ENCODE data around the gene GPC5. TPM values are rescaled to one million over a fixed set of nuclear protein-coding genes. Genes with fewer than 3 reads are reported as not detected.

Gene GPC5
- total and polyA plus RNA-seq, 2 donors (not counting 3 experiments of a cell fraction or from before 2014, with no cell fraction given): 0.59 to 0.97 TPM

GRCh38 chr13:91639330-91639729, 240.9 kb downstream of the GPC5 start:
- Histone ChIP-seq H2AFZ (ENCODE audit: low read depth, low read length) (no peak overlapping the region), H3K4me1 (ENCODE audit: control insufficient read depth, extremely low read depth, insufficient read depth, low read length) (no peaks in the 10 kb centered on the region), H4K20me1 (replicated peaks; ENCODE audit: control insufficient read depth, extremely low read depth, insufficient read depth, low read length) (no peaks in the 10 kb centered on the region), H3K9ac (replicated peaks; ENCODE audit: extremely low read depth, insufficient read depth, low read length) (no peak overlapping the region), H3K79me2 (ENCODE audit: control insufficient read depth, insufficient read depth, low read length) (no peaks in the 10 kb centered on the region), H3K27me3 (ENCODE audit: control insufficient read depth in 2 of 2, insufficient read depth in 2 of 2, low read length in 2 of 2) (no peaks in the 10 kb centered on the region), H3K27ac (ENCODE audit: insufficient read depth, low read depth, low read length) (no peak overlapping the region), H3K9me1 (replicated peaks; ENCODE audit: control insufficient read depth, extremely low read depth, insufficient read depth, low read length) (no peaks in the 10 kb centered on the region), H3K9me3 (replicated peaks; ENCODE audit: control insufficient read depth, insufficient read depth, low read length) (no peaks in the 10 kb centered on the region), H3K4me2 (ENCODE audit: insufficient read depth, low read length) (no peak overlapping the region), H3K36me3 (ENCODE audit: control insufficient read depth in 2 of 2, extremely low read depth in 1 of 2, insufficient read depth in 2 of 2, low read length in 2 of 2) (no peaks in the 10 kb centered on the region), H3K4me3 (replicated peaks in 1 of 3; ENCODE audit: insufficient read depth in 1 of 3, low read depth in 1 of 3, low read length in 3 of 3) (no peak overlapping the region)
- intact Hi-C loops (cut with micrococcal nuclease): no loop called here
- BruUV-seq (replicated peaks): no TSS peak
- CTCF ChIA-PET: no interaction called here
- FAIRE-seq (no peak), DNase-seq (ENCODE audit: low read depth, low spot score) (no peak)
- no peak for TF ChIP-seq POLR2AphosphoS5 (IDR thresholded peaks at IDR 0.05; ENCODE audit: insufficient read depth, low read depth, low read length)
- no peak for TF ChIP-seq POLR2A (IDR thresholded peaks at IDR 0.05; ENCODE audit: low read depth, low read length)
- no peak for TF ChIP-seq MYC (IDR thresholded peaks at IDR 0.05; ENCODE audit: low read depth, low read length)
- TF ChIP-seq JUN (IDR thresholded peaks at IDR 0.05; ENCODE audit: borderline replicate concordance, insufficient read depth, insufficient read length, low read depth): no peak
- no peak for TF ChIP-seq EZH2 (IDR thresholded peaks at IDR 0.05; ENCODE audit: borderline replicate concordance, low read depth, low read length, severe bottlenecking)
- TF ChIP-seq, protein P1, sequence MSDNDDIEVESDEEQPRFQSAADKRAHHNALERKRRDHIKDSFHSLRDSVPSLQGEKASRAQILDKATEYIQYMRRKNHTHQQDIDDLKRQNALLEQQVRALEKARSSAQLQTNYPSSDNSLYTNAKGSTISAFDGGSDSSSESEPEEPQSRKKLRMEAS (IDR thresholded peaks at IDR 0.05; ENCODE audit: insufficient read depth, insufficient read length): no peak
- TF ChIP-seq FOS (IDR thresholded peaks at IDR 0.05; ENCODE audit: borderline replicate concordance, insufficient read depth, low read length): no peak
- no peak for TF ChIP-seq GATA2 (IDR thresholded peaks at IDR 0.05; ENCODE audit: insufficient read depth, insufficient read length, low read depth, low read length)
- no peak for TF ChIP-seq CTCF (IDR thresholded peaks at IDR 0.05; ENCODE audit: extremely low read depth in 1 of 2, insufficient read depth in 1 of 2, low read depth in 1 of 2, low read length in 2 of 2)
- POLR2A ChIA-PET: no interaction called here
- dilution Hi-C loops (cut with MboI; ENCODE audit: extremely low pct_ligation_motif_present, low sequenced_read_pairs): no loop called here

Data from endothelial cell of umbilical vein (primary cell).